AG04449 (cell line): ENCODE data around the gene TMEM87B.
"Not testable (repeated sequence)": the region's sequence is repeated elsewhere in the genome, so short reads cannot be mapped to it uniquely, and the experiment has no call there.

ENCODE experiments used
- CTCF ChIA-PET: fragments of 350-600 bp; formaldehyde crosslinking; extraction: SDS; loops from one replicate; lab custom pipeline; 2021; ENCODE audit warnings: antibody characterized with exemption; lab: Yijun Ruan, JAX
- POLR2A ChIA-PET: fragments of 400-600, 350-600 bp; formaldehyde crosslinking; extraction: SDS; loops from one replicate; lab custom pipeline; 2020; ENCODE audit warnings: antibody characterized with exemption, inconsistent platforms; lab: Yijun Ruan, JAX
- DNase-seq: peaks from one replicate; pipeline ENCODE4 v3.0.0-alpha.2; 2010; ENCODE audit warnings: low read depth, low spot score
- H3K4me3 ChIP-seq: 2 replicates; pipeline ENCODE4 v1.5.1; 2011; ENCODE audit warnings: low read depth, mild to moderate bottlenecking, control low read depth, low read length
- TF ChIP-seq, protein P1 (sequence below): IDR thresholded peaks from one replicate; pipeline ENCODE4 v1.5.1; 2011; ENCODE audit warnings: mild to moderate bottlenecking, moderate library complexity, low read length, control low read depth, inconsistent platforms; ENCODE audit not compliant: insufficient read depth; ENCODE audit errors: missing control alignments

TMEM87B gene

DNA sequence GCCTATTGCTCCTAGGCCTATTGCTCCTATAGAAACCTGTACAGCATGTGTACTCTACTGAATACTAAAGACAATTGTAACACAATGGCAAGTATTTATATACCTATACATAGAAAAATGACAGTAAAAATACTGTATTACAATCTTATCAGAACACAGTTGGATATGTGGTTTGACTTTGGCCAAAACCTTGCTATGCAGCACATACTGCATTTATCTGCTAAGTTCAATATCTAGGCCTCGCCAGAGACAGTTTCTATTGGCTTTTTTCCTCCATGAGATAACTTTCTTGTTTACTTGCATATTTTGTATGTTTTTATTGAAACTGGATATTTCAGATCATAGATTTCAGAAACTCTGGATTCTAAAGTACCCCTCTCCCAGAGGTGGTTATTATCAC, 19.3 kb upstream of the TMEM87B start:
- POLR2A ChIA-PET = no interaction called here
- CTCF ChIA-PET = interaction anchor here (2.6 kb wide), 1 partner anchor 148 kb away, joined by 8 read pairs; no protein-coding TSS in a partner anchor
- no peak overlapping the region for H3K4me3 ChIP-seq
- TF ChIP-seq, protein P1, sequence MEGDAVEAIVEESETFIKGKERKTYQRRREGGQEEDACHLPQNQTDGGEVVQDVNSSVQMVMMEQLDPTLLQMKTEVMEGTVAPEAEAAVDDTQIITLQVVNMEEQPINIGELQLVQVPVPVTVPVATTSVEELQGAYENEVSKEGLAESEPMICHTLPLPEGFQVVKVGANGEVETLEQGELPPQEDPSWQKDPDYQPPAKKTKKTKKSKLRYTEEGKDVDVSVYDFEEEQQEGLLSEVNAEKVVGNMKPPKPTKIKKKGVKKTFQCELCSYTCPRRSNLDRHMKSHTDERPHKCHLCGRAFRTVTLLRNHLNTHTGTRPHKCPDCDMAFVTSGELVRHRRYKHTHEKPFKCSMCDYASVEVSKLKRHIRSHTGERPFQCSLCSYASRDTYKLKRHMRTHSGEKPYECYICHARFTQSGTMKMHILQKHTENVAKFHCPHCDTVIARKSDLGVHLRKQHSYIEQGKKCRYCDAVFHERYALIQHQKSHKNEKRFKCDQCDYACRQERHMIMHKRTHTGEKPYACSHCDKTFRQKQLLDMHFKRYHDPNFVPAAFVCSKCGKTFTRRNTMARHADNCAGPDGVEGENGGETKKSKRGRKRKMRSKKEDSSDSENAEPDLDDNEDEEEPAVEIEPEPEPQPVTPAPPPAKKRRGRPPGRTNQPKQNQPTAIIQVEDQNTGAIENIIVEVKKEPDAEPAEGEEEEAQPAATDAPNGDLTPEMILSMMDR = no peak
- no peak for DNase-seq

DNA sequence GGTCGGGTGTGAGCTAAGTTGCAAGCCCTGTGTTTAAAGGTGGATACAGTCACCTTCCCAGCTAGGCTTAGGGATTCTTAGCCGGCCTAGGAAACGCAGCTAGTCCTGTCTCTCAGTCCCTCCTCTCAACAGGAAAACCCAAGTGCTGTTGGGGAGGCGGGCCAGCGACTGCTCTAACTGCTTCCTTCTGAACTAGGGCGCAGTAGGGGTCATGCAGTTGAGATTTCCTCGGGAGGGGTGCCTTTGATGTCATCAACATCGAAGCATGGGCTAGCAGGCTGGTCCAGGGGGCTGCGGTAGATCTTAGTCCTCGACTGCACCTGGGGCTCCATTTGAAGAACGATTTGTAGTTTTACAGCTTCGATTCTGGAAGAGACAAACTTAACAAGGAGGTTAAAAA, 15.5 kb upstream of the TMEM87B start:
- POLR2A ChIA-PET, H3K4me3 ChIP-seq, DNase-seq: not testable (repeated sequence)
- CTCF ChIA-PET = interaction anchor here (1.3 to 3.9 kb wide), 2 partner anchors 10 to 152 kb away, joined by 5 to 21 read pairs; no protein-coding TSS in a partner anchor

DNA sequence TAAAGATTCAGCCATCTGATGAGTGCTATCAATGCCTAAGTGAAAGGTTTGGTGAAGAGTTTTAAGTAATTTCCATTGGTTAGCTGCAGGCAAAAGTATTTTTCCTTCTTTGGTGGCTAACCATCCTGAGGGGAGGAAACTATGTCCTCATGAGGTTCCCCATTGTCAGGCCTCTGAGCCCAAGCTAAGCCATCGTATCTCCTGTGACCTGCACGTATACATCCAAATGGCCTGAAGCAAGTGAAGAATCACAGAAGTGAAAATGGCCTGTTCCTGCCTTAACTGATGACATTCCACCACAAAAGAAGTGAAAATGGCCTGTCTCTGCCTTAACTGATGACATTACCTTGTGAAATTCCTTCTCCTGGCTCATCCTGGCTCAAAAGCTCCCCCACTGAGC, 15.0 kb upstream of the TMEM87B start:
- DNase-seq, POLR2A ChIA-PET, H3K4me3 ChIP-seq: not testable (repeated sequence)
- CTCF ChIA-PET = interaction anchor here (1.3 to 3.9 kb wide), 2 partner anchors 9 to 152 kb away, joined by 5 to 21 read pairs; no protein-coding TSS in a partner anchor

DNA sequence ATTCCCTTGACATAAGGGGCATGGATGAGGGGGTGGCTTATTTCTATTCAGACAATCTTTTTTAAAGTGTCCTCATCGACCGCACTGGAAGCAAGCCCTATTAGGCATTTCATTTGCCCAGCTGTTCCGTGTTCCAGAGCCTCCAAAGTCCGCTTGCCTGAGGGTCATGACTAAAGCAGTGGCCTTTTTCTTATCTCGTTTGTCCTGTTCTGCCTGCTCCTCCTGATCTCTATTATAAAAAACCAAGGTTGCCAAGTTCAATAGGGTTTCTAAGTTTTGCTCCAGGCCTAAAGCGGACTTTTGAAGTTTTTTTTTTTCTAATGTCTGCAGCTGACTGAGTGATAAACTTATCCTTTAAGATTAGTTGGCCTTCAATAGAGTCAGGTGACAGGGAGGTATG, 13.6 kb upstream of the TMEM87B start:
- DNase-seq, POLR2A ChIA-PET, H3K4me3 ChIP-seq: not testable (repeated sequence)
- CTCF ChIA-PET = interaction anchor here (1.0 kb wide), 1 partner anchor 9 kb away, joined by 3 read pairs; no protein-coding TSS in a partner anchor

DNA sequence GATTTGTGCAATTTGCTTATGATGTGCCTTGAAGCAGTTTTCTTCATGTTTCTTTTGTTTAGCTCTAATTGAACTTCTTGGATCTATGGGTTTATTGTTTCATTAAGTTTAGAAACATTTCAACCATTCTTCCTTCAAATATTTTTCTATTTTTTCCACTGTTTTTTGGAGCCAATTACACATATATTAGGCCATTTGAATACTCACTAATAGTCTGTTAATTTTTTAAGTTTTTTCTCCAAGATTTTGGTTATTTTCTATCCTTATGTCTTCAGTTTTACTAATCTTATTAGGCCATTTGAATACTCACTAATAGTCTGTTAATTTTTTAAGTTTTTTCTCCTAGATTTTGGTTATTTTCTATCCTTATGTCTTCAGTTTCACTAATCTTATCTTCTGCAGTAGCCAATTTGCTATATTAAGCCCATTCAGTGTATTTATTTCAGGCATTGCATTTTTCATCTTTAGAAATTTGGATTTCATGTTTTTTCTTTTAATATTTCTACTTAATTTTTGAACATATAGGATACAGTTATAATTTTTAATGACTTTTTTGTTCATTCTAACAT, 9.5 kb upstream of the TMEM87B start:
- no peak for DNase-seq
- TF ChIP-seq, protein P1 = no peak
- POLR2A ChIA-PET = no interaction called here
- H3K4me3 ChIP-seq = no peak overlapping the region
- CTCF ChIA-PET = interaction anchor here (12.5 kb wide), 1 partner anchor 158 kb away, joined by 197 read pairs; no protein-coding TSS in a partner anchor

DNA sequence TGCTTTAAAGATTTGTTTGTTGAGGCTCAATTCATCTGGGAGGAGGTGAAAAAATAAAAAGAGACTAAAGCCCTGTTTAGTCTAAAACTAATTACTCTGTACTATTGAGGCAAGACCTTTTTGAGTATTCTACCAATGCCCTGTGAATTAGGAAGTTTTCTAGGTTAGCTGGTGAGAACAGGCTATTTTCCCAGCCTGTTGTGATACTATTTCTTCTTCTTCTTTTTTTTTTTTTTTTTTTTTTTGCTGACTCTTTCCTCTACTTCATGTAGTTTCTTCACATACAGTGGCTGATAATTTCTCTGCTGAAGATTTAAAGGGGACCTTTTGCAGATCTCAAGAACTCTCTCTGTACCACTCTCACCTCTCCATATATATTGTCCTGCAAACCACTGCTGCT, 8.8 kb upstream of the TMEM87B start:
- DNase-seq = no peak
- TF ChIP-seq, protein P1 = no peak
- H3K4me3 ChIP-seq = no peak overlapping the region
- CTCF ChIA-PET = interaction anchor here (1.7 to 12.5 kb wide), 3 partner anchors 149 to 158 kb away, joined by 6 to 197 read pairs (median 10); no protein-coding TSS in a partner anchor
- POLR2A ChIA-PET = no interaction called here

DNA sequence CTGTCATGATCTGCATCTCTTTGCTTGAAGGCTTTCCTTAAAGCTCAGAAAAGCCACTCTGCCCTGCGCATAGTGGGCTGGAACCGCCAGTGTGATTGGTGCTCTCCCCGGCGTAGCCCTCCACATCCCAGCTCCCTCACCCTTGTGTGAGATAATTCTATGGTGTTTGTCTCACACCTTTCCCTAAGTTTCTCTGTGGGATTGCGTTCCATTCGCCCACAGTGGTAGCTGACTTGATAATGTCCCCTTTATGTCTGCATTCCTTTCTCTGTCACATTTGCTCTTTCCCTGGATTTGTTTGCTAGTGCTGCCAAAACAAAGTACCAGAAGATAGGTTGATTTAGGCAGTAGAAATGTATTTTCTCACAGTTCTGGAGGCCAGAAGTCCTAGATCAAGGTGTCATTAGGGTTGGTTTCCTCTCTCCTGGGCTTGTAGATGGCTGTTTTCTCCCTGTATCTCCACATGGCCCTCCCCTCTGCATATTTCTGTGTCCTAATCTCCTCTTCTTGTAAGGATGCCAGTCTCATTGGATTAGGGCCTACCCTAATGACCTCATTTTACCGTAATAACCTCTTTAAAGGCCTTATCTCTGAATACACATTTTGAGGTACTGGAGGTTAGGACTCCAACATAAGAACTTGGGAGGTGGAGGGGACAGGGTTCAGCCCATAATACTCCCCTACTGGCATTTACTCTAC, 7.4 kb upstream of the TMEM87B start:
- CTCF ChIA-PET = interaction anchor here (0.9 to 12.5 kb wide), 11 partner anchors 9 to 164 kb away, joined by 3 to 197 read pairs (median 10); partner anchors contain the start of genes ANAPC1 and MERTK
- DNase-seq = no peak
- POLR2A ChIA-PET = no interaction called here
- TF ChIP-seq, protein P1 = no peak
- no peak overlapping the region for H3K4me3 ChIP-seq
